Measurements from ENCODE around the gene ANKRD28.
A peak's percentile ranks its signal among the peaks of the same experiment; 100 is the strongest.

Gene ANKRD28

DNA sequence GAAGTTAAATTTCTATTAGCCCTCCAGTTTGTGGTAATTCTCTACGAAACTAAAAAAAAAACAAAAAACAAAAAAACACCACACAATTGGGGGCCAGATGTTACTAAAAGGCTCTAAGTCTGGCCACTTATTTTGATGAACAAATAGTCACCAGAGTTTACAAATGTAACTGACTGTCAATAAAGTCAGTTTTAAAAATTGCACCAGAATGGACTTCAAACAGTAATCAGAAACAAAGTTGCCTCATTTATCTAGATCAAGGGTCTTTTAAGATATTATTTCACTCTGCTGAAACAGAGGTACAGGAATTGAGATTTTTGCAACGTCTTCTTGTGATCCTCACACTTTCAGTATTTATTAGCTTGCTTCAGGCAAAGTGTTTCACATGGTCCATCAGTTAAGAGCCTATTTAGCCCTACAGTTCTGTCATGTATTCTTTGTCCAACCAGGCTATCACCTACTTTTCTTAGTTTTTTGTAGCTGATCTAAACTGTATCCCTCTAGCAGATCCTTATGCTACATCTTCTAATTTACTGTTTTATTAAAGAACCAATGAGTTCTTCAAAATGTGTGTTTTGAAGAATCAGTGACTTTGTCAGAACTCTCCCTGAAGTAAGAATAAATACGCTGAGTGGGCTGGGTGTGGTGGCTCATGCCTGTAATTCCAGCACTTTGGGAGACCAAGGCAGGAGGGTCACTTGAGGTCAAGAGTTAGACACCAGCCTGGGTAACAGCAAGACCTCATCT lies 74.7 kb downstream of the ANKRD28 start:
- FAIRE-seq = no peak

DNA sequence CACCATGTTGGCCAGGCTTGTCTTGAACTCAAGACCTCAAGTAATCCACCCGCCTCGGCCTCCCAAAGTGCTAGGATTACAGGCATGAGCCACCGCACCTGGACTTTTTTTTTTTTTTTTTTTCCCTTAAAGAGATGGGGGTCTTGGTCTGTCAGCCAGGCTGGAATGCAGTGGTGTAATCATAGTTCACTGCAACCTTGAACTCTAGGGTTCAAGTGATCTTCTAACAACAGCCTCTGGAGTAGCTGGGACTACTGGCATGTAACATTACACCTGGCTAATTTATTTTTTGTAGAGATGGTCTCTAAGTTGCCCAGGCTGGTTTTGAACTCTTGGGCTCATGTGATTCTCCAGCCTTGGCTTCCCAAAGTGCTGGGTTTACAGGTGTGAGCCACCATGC lies 81.6 kb downstream of the ANKRD28 start:
- FAIRE-seq = no peak

DNA sequence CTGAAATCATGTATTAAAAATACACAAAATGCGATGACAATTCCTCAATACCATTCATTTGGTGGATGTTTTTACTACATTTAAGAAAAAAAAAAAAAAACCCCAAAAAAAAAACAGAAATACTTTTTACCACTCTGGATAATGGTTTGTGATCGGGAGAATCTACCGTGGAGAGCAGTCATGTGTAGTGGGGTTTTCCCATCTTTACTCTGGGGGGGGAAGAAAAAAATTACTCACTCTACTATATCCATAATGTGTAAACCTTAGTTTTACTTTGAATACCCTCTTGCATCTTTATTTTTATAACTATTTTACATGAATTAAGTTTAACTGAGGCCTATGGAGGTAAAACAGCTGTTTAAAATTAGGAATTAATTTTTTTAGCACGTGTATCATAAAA lies 83.3 kb downstream of the ANKRD28 start:
- FAIRE-seq = no peak

DNA sequence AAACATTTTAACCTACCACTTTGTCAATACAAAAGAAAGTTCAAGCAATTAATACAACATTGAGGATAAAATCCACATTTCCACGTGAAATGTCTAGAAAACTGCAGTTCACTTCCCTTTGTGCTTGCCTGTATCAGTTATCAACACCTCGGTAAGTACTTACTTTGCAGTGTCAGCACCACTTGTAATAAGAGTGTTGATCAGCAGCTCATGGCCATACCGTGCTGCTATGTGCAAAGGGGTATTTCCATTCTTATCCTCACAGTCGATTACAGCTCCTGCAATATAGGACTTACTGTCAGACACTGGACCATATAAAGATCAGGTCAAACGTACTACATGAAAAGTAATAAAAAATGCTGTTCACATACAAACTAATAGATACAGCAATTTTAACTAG lies 84.4 kb downstream of the ANKRD28 start:
- no peak for FAIRE-seq

DNA sequence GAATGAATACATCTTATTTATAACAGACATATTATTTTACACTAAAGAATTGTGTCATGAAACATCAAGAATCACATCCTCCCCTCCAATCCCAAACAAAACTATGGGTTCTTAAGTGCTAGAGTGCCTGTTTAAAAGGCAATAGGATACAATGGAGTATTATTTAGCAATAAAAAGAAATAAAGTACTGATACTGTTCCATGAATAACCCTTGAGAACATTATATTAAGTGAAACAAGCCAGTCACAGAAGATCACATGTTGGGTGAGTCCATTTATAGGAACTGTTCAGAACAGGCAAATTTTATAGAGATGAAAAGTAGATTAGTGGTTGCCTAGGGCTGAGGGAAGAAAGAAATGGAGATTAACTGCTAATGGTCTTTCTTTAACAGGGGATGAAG lies 86.5 kb downstream of the ANKRD28 start:
- no peak for FAIRE-seq

DNA sequence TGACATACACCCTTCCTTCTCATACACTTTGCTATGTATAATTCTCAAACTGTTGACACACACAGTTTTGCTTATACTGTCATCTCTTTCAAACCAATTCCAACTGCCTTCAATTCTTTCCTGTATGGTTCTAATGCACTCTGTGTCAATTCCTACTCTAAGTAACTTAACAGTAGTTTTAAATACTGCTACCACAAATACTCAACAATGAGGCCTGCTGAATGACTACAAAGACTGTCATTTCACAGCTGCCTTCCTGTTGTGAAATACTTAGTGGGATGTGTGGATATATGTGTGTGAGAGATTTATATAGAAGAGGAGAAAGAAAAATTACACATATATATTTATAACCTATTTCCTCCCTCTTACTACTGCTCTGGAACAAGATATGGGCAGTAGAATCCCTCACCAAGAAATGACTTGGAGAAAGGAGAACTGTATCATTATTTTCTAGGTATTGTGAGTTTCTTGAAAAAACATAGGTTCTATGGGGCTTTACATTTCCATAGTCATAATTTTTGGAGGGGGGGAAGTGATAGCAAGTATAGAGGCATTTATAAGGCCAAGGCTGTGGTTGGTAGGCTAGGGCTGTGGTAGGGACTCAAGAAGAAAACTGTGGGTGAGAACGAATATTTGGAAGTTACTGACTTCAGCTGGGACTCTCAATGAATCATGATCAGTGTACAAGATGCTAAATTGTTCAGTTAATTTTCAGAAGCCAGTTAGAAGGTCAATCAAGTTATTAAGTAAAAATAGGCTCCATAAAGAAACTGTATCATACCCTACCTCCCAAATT lies 88.7 kb downstream of the ANKRD28 start:
- no peak for FAIRE-seq

DNA sequence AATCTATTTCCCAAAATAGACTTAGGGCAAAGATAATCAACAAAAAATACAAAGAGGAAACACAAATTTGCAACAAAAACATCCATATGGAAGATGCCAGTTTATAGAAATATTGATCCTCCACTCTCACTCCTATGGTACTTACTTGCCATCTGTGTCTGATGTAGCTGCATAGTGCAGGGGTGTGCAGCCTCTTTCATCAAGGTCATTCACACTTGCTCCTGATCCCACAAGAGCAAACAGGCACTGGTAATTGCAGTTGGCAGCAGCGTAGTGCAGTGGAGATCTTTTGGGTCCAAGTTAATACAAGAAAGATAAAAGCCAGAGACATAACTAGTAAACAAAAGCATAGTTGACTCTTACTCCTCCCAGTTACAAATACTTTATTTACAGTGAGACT lies 90.0 kb downstream of the ANKRD28 start:
- FAIRE-seq = no peak

DNA sequence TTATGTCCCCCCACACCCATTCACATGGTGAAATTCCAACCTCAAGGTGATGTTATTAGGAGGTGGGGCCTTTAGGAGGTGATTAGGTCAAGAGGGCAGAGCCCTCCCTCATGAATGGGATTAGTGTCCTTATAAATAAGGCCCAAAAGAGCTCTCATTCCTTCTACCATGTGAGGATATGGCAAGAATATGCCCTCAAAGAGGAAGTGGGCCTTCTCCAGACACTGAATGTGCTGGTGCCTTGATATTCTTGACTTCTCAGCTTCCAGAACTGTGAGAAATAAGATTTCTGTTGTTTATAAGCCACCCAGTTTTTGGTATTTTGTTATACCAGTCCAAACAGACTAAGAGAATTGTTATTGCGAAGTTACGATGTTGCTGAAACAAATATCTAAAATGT lies 94.4 kb downstream of the ANKRD28 start:
- no peak for FAIRE-seq

DNA sequence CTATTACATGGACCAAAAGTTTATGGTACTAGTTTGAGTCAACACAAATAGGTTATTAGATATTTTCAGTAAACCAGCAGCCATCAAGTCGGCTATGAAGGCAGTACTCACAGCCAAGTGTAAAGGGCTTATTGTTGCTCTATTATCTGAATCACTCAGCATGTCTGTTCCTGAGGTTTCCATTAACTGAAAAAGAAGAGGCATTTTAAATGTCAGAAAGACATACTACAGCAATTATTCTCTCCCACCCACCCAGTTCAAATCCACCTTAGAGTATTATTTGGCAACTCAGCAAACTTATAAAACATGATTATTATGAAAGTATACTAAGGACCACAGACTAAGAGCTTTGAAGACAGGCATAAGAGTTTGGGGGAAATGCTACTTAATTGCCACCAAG lies 103.2 kb downstream of the ANKRD28 start:
- no peak for FAIRE-seq

DNA sequence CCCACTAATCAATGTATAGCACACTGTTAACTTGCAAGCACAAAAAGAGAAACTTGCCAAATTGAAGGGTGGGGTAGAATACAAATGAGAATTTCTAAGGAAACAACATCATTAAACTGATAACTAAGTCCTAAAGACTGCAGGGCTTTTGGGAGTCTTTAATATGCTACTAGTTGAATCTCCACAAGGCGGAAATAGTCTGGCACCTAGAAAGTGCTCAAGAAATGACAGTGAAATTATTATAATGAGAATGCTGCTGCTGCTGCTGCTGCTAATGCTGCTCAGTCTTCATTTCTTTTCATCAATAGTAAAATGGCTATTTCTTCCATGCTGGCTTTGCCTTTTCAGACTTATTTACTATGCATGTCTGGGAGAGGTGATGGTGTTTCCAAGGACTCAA lies 104.4 kb downstream of the ANKRD28 start:
- no peak for FAIRE-seq

DNA sequence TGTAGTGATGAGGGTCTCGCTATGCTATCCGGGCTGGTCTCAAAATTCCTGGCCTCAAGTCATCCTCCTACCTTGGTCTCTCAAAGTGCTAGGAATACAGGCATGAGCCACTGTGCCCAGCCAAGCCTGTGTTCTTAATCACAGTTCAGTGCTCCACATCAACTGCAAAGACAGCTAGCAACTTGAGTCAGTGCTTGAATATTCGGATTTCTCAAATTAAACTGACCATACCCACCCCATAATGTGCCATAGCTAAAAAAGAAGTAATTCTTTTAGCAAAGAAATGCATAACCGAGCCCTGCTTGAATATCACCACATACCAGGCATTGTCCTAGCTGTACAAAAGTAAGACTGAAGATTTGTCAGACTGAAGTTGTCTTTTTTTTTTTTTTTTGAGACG lies 107.0 kb downstream of the ANKRD28 start:
- no peak for FAIRE-seq

DNA sequence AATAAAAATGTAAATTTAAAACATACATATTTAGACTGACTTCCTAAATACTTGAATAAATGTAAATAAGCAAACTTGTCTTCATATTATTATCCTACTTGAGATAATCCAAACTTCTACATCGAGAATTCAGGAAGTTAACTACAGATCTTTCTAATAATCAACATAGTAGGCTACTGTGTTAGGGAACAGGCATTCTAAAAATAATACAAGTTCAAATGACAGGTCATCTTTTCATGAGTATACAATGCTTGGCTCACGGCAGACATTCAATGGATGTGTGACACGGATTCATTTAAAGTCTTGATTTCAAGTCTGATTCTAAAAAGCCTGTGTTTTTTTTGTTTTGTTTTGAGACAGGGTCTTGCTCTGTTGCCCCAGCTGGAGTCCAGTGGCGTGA lies 107.5 kb downstream of the ANKRD28 start:
- FAIRE-seq = no peak

DNA sequence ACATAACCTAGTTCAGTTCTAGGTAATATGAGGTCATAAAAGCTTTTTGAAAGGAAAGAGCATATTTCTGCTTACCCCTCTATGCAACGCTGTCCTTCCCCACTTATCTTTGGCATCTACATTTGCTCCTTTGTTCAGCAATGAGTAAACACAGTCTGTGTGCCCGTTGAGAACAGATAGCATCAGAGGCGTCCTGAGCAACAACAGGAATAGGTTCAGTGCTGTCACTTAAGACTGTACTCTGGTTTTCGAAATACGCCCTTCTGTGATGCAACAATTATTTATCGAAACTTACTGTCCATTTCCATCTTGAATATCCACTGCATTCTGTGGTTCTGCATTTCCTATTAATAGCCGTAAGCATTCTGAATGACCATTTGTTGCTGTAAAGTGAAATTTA lies 111.9 kb downstream of the ANKRD28 start:
- FAIRE-seq = no peak

DNA sequence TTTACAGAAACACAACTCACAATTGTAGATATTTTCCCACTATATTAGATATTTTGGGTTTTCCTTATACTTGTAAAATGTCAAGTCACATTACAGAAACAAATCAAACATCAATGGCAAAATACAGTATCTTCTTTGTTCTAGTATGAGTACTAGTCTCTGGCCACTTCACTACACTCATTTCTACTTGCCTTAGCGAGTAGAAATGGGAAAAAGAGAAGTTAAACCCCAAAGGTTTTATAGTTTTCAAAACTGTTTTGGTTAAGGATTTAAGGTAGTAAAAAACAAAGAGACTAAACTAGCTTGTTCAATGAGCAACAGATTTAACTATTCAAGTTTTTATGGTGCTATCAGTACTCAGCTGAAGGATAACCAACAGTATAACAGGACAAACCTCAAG lies 114.5 kb downstream of the ANKRD28 start:
- peak; percentile 45 for FAIRE-seq

DNA sequence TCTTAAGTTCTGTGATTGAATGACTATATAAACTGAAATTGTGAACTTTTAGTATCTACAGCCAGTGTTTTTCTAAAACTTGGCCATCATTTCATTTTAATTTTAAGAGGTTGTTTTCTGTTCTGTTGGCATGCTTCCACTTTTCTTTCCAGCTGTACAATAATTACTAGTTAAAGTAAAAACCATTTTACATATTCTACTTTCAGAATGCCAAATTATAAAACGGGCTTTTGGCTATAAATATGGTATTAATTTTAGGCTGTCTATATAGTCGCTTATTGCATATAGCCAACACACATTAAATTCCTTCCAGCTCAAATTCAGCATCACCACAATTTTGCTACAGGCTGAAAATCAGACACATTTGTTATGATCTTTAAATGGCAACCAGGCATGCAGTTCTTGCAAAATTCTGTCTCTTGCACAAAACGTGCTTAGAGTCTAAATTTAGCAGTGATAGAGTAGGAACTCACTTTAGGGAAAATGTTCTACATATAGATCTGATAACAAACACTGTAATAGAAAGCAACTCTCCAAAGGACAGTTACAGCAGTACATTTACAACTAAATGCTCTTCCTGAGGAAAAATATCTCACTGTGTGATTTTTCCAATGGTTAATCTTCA lies 115.1 kb downstream of the ANKRD28 start:
- peak; percentile 50 for FAIRE-seq

DNA sequence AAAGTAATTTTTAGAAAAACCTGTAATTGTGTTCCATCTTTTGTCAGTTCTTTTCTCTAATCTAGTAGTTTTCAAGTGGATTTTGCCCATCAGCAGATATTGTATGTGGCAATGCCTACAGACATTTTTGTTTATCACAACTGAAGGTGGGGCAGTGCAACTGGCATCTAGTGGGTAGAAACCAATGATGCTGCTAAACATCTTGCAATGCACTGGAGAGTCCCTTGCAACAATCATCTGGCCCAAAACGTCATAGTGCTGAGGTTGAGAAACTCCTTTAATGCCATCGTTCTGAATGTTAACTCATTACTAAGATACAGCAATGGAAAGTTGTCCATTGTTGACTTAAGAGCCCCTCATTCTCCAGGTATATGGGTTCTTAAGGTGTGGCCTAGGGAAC lies 116.1 kb downstream of the ANKRD28 start:
- no peak for FAIRE-seq

DNA sequence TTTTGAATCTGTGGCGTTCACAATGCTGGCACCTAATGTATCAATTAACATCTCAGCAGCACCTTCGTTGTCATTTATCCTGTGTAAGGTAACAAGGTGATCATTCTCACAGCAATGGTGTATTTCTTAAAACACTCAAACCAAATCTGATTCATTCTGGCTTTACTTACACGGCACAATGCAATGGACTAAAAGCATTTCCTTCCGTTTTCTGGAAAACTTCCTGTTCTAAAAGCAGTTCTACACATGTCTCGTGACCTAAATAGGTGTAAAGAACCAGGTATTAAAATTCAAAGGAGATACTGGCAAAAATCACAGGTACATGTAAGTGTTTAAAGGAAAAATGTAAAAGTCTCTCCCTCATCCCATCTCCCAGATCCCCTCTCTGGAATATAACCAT lies 118.5 kb downstream of the ANKRD28 start:
- no peak for FAIRE-seq

DNA sequence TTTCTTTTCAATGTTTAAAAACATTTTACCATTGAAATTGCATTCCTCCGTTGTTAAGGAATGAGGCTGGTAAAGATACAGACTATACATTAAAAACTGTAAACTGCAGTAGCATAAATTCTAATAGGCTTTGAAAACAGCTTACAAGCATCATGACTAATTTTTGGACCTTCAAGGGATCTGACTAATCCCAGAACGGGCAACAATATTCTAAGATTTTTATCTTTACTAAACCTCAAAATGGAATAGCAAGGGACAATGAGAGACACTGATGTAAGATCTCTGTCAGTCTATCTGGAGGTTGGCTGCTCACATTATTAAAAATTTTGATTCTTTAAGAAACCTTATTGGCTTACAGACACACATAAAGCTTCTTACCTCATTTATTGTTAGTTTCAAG lies 121.5 kb downstream of the ANKRD28 start:
- no peak for FAIRE-seq

DNA sequence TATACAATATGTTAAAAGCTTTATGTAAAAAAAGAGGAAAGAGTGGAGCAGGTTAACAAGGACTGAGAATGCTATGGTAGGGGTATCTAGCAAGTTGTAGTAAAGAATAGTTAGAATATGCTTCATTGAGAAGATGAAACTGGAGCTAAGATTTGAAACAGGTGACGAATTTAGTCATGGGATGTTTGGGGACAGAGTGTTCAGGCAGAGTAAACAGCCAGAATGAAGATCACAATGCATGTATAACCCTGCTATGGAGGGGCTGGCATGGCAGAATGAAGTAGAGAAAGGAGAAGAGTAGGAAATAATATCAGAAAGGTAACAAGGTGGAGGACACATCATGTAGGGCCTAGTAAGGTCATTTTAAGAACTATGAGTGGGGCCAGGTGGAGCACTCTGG lies 124.2 kb downstream of the ANKRD28 start:
- FAIRE-seq = no peak

DNA sequence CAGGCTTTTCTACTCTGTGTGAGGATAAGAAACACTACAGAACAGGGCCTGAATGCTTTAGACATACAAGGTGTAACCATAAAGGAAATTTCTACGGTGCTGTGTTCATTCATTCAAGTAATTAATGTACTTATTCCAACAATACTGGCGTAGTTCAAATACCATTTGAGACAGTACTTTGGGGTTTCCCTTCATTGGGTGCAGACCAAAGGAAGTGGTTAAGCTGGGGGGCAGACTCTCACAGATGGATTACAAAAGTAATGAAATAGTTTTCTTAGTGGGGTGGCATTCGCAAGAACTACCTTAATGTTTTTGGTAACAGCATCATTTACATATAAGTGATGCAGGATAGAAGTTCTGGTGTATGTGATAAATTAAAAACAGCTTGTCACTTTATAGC lies 130.3 kb downstream of the ANKRD28 start:
- no peak for FAIRE-seq

DNA sequence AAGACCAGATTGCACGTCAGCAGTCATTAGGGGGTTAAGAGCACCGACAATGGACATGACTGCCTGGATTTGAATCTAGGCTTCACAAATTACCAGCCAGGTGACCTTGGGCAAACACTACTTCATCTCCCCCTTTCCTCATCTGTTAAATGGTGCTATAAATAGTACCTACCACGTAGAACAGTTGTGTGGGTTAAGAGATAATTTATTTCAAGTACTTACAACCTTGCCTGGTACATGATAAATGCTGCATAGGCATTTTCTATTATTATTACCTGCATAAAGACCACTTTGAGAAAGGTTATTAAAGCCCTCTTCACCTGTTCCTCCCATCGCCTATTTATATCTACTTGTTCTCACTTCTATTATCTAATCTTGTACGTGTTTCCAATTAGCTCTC lies 131.5 kb downstream of the ANKRD28 start:
- FAIRE-seq = no peak

DNA sequence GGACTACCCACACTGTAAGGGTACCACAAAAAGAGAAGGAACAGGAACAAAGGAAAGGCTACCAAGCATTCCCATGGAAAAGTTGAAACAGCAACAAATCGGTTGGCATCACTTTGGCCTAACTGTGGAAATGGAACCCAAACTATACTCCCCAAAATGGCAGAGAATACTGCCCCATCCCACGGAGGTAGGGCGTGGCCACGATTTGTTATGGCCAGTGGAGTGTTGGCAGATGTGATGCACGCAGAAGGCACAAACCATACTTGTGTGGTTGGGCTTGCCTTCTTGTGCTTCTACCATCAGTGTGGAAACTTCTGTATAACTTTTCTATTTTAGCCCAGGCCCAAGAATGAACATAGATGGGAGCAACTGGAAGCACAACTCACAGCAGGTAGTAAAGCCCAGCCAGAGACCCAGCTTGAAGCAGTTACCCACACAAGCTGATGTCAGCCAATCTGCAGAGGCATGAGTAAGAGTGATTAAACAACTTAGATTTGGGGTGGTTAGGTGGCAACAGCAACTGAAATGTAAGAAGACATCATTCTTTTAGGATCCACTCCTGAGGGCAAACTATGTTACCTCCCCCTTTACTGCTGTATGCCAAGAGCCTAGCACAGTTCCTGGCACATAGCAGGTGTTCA lies 132.1 kb downstream of the ANKRD28 start:
- FAIRE-seq = no peak

DNA sequence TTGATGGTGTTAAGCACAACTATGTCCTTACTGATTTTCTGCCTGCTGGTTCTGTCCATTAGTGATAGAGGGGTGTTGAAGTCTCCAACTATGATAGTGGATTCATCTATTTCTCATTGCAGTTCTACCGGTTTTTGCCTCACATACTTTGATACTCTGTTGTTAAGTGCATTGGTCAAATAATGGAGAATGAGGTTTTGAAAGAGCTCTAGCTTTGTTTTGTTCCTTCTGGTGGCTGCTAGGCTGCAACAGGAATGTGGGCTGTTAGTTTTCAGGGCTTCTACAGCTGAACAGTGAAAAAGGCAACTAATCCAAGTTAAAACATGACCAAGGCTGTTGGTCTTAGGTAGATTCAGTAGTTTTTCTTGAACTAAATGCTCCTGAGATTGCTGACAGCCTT lies 133.6 kb downstream of the ANKRD28 start:
- FAIRE-seq = no peak
